SU-DHL-6 (cell line): ENCODE measurements around the gene PRCC.

Source experiments
- H2AFZ ChIP-seq: fragments of 200-600 bp; sonication (generic); 2 replicates; pipeline ENCODE4 v1.6.1; 2014; ENCODE audit warnings: low read depth, mild to moderate bottlenecking, moderate library complexity, mixed read lengths, antibody characterized with exemption, low read length; ENCODE audit not compliant: severe bottlenecking
- H3F3A ChIP-seq: fragments of 200-600 bp; shearing (Covaris generic); 2 replicates; pipeline ENCODE4 v1.6.0; 2016; ENCODE audit warnings: antibody characterized with exemption, mild to moderate bottlenecking; ENCODE audit not compliant: insufficient read depth
- H3K27ac ChIP-seq: fragments of 200-600 bp; sonication (generic); 2 replicates; pipeline ENCODE4 v1.5.1; 2016; ENCODE audit warnings: low read depth, mild to moderate bottlenecking, low read length, moderate library complexity, mixed read lengths
- H3K27me3 ChIP-seq: fragments of 200-600 bp; sonication (generic), shearing (Covaris generic); 2 replicates; pipeline ENCODE4 v1.6.0; 2014; ENCODE audit warnings: mild to moderate bottlenecking, low read length
- H3K36me3 ChIP-seq: fragments of 200-600 bp; sonication (generic); 2 replicates; pipeline ENCODE4 v1.6.1; 2014; ENCODE audit warnings: mild to moderate bottlenecking, low read length, mixed read lengths
- H3K4me2 ChIP-seq: fragments of 300-600, 200-600 bp; shearing (Covaris generic), sonication (generic); 2 replicates; pipeline ENCODE4 v1.6.0; 2014; ENCODE audit warnings: low read length, low read depth, mild to moderate bottlenecking; ENCODE audit not compliant: poor library complexity, severe bottlenecking
- H3K4me3 ChIP-seq: fragments of 200-600 bp; sonication (generic); 2 replicates; pipeline ENCODE4 v1.5.1; 2014; ENCODE audit warnings: antibody characterized with exemption, low read length, mild to moderate bottlenecking, mixed read lengths; ENCODE audit not compliant: insufficient read depth, poor library complexity, severe bottlenecking
- H3K79me2 ChIP-seq: fragments of 200-600 bp; sonication (generic); 2 replicates; pipeline ENCODE4 v1.6.1; 2014; ENCODE audit warnings: mild to moderate bottlenecking, low read length, moderate library complexity; ENCODE audit not compliant: insufficient read depth
- H3K9ac ChIP-seq: fragments of 200-600 bp; sonication (generic); 2 replicates; pipeline ENCODE4 v1.7.0; 2014; ENCODE audit warnings: mild to moderate bottlenecking, low read length
- H3K9me2 ChIP-seq: fragments of 200-600 bp; sonication (generic); replicated peaks from 2 replicates; pipeline ENCODE4 v1.6.1; 2014; ENCODE audit warnings: low read length; ENCODE audit not compliant: insufficient read depth
- H3K9me3 ChIP-seq: fragments of 200-600 bp; sonication (generic); 2 replicates; pipeline ENCODE4 v1.6.1; 2014; ENCODE audit warnings: low read length, mixed read lengths; ENCODE audit not compliant: insufficient read depth
- H4K20me1 ChIP-seq: fragments of 200-600 bp; sonication (generic); 2 replicates; pipeline ENCODE4 v1.6.1; 2014; ENCODE audit warnings: low read depth, mild to moderate bottlenecking, antibody characterized with exemption, low read length, moderate library complexity, mixed read lengths
- EZH2phosphoT487 ChIP-seq: fragments of 200-600 bp; sonication (generic), shearing (Covaris generic); conservative IDR thresholded peaks from 2 replicates; pipeline ENCODE4 v1.6.1; 2018; ENCODE audit warnings: mild to moderate bottlenecking, antibody characterized with exemption, low read length, moderate library complexity, mixed read lengths
- TF ChIP-seq, protein P1 (sequence below): fragments of 200-600 bp; sonication (generic); IDR thresholded peaks from one replicate; pipeline ENCODE4 v1.5.1; 2017; ENCODE audit warnings: antibody characterized with exemption, mild to moderate bottlenecking, low read length, moderate library complexity; ENCODE audit not compliant: insufficient read depth, poor library complexity, severe bottlenecking

PRCC gene

DNA sequence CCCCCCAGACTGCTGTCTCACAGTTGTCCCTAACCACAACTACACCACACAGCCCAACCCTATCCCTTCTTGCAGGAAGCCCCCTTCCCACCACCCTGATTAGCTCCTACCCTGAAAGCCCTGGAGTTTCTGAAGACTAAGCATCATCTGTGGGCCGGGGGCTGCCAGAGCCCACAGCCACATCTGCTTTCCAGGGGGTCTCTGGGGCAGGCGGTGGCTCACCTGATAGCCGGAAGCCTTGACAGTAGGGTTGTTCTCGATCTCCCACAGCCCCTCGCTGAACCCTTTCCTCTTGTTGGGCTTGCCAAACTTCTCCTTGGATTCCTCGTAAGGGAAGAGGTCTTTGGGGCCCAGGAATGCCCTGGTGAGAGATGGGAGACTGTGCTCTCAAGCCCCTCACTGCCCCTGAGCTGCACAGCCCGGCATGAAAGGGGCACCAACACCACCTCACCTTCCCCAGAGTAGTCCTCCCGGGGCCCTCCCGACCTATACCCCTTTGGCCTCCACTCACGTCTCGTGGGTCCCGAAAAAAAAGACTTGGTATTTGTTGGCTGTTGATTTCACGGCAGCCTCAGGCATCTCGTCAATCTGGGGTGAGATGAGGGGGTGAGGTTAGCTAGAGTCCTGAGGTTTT lies 22.4 kb upstream of the PRCC start:
- no peak overlapping the region for H3K4me3 ChIP-seq
- peaks cover 54% of the 10 kb centered on the region for H3K79me2 ChIP-seq
- no peaks in the 10 kb centered on the region for H3K27me3 ChIP-seq
- H3K27ac ChIP-seq: no peak overlapping the region
- no peaks in the 10 kb centered on the region for H3K9me3 ChIP-seq
- TF ChIP-seq EZH2phosphoT487: no peak
- TF ChIP-seq, protein P1, sequence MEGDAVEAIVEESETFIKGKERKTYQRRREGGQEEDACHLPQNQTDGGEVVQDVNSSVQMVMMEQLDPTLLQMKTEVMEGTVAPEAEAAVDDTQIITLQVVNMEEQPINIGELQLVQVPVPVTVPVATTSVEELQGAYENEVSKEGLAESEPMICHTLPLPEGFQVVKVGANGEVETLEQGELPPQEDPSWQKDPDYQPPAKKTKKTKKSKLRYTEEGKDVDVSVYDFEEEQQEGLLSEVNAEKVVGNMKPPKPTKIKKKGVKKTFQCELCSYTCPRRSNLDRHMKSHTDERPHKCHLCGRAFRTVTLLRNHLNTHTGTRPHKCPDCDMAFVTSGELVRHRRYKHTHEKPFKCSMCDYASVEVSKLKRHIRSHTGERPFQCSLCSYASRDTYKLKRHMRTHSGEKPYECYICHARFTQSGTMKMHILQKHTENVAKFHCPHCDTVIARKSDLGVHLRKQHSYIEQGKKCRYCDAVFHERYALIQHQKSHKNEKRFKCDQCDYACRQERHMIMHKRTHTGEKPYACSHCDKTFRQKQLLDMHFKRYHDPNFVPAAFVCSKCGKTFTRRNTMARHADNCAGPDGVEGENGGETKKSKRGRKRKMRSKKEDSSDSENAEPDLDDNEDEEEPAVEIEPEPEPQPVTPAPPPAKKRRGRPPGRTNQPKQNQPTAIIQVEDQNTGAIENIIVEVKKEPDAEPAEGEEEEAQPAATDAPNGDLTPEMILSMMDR: no peak
- no peak overlapping the region for H2AFZ ChIP-seq
- no peaks in the 10 kb centered on the region; the same call in 1 of the 2 replicates for H4K20me1 ChIP-seq
- no peaks in the 10 kb centered on the region for H3K9me2 ChIP-seq
- H3K36me3 ChIP-seq: no peaks in the 10 kb centered on the region
- no peak overlapping the region for H3K9ac ChIP-seq
- no peak overlapping the region for H3K4me2 ChIP-seq
- peaks cover 33% of the 10 kb centered on the region for H3F3A ChIP-seq

DNA sequence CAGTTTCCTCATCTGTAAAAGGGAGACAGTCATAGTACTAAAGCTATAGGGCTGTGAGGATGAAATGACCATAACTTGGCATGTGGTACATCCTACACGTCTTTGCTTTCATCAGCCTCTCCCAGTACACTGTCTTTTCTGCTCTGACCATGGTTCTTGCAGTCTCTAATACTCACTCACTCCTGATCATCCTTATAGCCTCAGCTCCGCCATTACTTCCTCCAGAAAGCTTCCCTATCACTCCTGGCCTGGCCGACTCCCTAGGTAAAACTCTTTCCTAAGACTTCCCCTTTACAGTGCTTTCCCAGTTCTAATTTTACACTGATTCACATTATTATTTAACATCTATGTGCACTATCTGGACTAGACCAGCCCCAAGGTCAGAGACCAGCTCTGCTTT lies 21.5 kb upstream of the PRCC start:
- H3K4me2 ChIP-seq: no peak overlapping the region
- H3K27ac ChIP-seq: no peak overlapping the region
- peaks cover 33% of the 10 kb centered on the region for H3F3A ChIP-seq
- H3K4me3 ChIP-seq: no peak overlapping the region
- TF ChIP-seq, protein P1: no peak
- TF ChIP-seq EZH2phosphoT487: no peak
- no peaks in the 10 kb centered on the region for H3K9me2 ChIP-seq
- no peak overlapping the region for H3K9ac ChIP-seq
- H3K36me3 ChIP-seq: no peaks in the 10 kb centered on the region
- H2AFZ ChIP-seq: no peak overlapping the region
- no peaks in the 10 kb centered on the region for H3K27me3 ChIP-seq
- peaks cover 57% of the 10 kb centered on the region for H3K79me2 ChIP-seq
- H3K9me3 ChIP-seq: no peaks in the 10 kb centered on the region
- no peaks in the 10 kb centered on the region; the same call in 1 of the 2 replicates for H4K20me1 ChIP-seq

DNA sequence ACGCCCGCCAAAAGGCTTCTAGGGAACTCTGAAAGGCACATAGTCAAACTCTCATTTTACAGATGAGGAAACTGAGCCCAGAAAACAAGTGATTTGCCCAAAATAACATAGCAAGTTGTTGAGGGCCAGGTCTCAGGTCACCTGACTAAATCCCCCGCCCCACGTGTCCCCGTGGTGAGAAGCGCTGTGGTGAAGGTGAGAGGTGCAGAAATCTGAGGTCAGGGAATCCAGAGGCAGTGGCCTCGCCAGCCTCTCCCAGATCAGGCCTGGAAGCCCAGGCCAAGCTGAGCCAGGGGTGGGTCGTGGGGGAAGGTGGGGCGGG lies 21.0 kb upstream of the PRCC start:
- no peak for TF ChIP-seq EZH2phosphoT487
- TF ChIP-seq, protein P1: no peak
- Histone ChIP-seq H3K27ac (no peak overlapping the region), H3K4me3 (no peak overlapping the region), H2AFZ (no peak overlapping the region), H3K9me3 (no peaks in the 10 kb centered on the region), H3K9ac (no peak overlapping the region), H3K36me3 (no peaks in the 10 kb centered on the region), H3K79me2 (peaks cover 61% of the 10 kb centered on the region), H3K4me2 (no peak overlapping the region), H3K9me2 (no peaks in the 10 kb centered on the region), H3K27me3 (no peaks in the 10 kb centered on the region), H4K20me1 (no peaks in the 10 kb centered on the region; the same call in 1 of the 2 replicates), H3F3A (peaks cover 31% of the 10 kb centered on the region)
